Liver (tissue), 3 donors: ENCODE data around the gene TMPRSS2.

Source experiments
- ATF3 ChIP-seq: IDR thresholded peaks from 2 replicates; pipeline ENCODE4 v1.6.1; 2016; ENCODE audit warnings: antibody characterized with exemption
- CTCF ChIP-seq: fragments of 150-350 bp; IDR thresholded peaks from 2 replicates; pipeline ENCODE4 v1.5.1; 2017; ENCODE audit warnings: improper control_type of control experiment, low read depth, low read length; ENCODE audit not compliant: missing input control
- YY1 ChIP-seq: IDR thresholded peaks from 2 replicates; pipeline ENCODE4 v1.6.1; 2016; ENCODE audit warnings: antibody characterized with exemption, mild to moderate bottlenecking
- donor health status: healthy.
- donor health status: healthy.

- no peak for TF ChIP-seq CTCF
- TF ChIP-seq ATF3: no peak
- no peak for TF ChIP-seq YY1
Measured at GRCh38 chr21:41536076-41536826, 28.3 kb upstream of the TMPRSS2 start.
